Left ventricle myocardium inferior (tissue), 1 donor: ENCODE data around the gene CDCA3. TPM values are rescaled to one million over a fixed set of nuclear protein-coding genes. Genes with fewer than 3 reads are reported as not detected.
A peak's percentile ranks its signal among the peaks of the same experiment; 100 is the strongest.

ENCODE experiments used
- DNase-seq: peaks from one replicate; pipeline ENCODE4 v3.0.0-alpha.2; 2020
- H3K27ac ChIP-seq: fragments of 200-600 bp; replicated peaks from 2 replicates; pipeline ENCODE4 v1.8.0; 2021
- H3K27me3 ChIP-seq: fragments of 200-600 bp; 2 replicates; pipeline ENCODE4 v1.8.0; 2021; ENCODE audit warnings: low read depth
- H3K36me3 ChIP-seq: fragments of 200-600 bp; 2 replicates; pipeline ENCODE4 v1.8.0; 2021
- H3K4me1 ChIP-seq: fragments of 200-600 bp; 2 replicates; pipeline ENCODE4 v1.8.0; 2021
- H3K4me3 ChIP-seq: fragments of 200-600 bp; 2 replicates; pipeline ENCODE4 v1.8.0; 2021; ENCODE audit warnings: mild to moderate bottlenecking, moderate library complexity
- H3K9me3 ChIP-seq: fragments of 200-600 bp; replicated peaks from 2 replicates; pipeline ENCODE4 v1.8.0; 2021
- intact Hi-C: fragments of 100-400 bp; cut with micrococcal nuclease; formaldehyde crosslinking; loops from one replicate; pipeline ENCODE4 v1.11.0; 2022
- total RNA-seq: library from RNA; stranded (reverse); fragmentation: NEBNext Ultra II Directional; extraction: Animal tissue kit (Norgen Biotek cat#: 25700); gene quantifications from one replicate; pipeline ENCODE4 v1.2.1, GENCODE V29; 2021
- TF ChIP-seq, protein P1 (sequence below): fragments of 200-600 bp; IDR thresholded peaks from 2 replicates; pipeline ENCODE4 v1.8.0; 2021; ENCODE audit warnings: antibody characterized with exemption, mild to moderate bottlenecking, borderline replicate concordance
- donor health status: DM: no; HTN: yes; CAD: no; lungs with severe emphysema.

CDCA3 gene
- total RNA-seq, 1 donor from 2014 or later, result 0.55 TPM

DNA sequence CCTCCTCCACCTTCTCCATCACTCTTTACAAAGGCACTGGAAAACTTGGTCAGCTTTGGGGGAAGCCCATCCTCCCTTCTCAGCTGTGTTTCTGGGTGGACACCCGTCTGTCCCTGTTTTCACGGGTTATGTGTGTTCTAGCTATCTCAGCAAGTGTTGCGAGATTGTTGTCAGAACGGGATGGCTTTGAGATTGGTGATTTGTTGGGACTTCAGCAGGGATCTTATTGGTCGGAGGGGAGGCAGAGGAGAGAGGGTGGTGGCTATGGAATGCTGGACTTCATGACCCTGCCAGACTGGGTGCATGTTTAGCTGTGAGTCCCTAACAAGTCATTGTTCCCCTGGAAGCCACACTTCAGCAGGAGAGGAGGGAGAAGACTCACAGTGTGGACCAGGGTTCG lies 3.0 kb upstream of the CDCA3 start:
- TF ChIP-seq, protein P1, sequence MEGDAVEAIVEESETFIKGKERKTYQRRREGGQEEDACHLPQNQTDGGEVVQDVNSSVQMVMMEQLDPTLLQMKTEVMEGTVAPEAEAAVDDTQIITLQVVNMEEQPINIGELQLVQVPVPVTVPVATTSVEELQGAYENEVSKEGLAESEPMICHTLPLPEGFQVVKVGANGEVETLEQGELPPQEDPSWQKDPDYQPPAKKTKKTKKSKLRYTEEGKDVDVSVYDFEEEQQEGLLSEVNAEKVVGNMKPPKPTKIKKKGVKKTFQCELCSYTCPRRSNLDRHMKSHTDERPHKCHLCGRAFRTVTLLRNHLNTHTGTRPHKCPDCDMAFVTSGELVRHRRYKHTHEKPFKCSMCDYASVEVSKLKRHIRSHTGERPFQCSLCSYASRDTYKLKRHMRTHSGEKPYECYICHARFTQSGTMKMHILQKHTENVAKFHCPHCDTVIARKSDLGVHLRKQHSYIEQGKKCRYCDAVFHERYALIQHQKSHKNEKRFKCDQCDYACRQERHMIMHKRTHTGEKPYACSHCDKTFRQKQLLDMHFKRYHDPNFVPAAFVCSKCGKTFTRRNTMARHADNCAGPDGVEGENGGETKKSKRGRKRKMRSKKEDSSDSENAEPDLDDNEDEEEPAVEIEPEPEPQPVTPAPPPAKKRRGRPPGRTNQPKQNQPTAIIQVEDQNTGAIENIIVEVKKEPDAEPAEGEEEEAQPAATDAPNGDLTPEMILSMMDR, result no peak
- intact Hi-C loops, result no loop called here
- H3K4me1 ChIP-seq, result peaks cover 24% of the 10 kb centered on the region
- no peak for DNase-seq
- no peak overlapping the region for H3K4me3 ChIP-seq
- H3K9me3 ChIP-seq, result no peaks in the 10 kb centered on the region
- peaks cover 42% of the 10 kb centered on the region for H3K36me3 ChIP-seq
- no peaks in the 10 kb centered on the region for H3K27me3 ChIP-seq
- no peak overlapping the region for H3K27ac ChIP-seq

GRCh38 chr12:6853626-6854025 lies 2.5 kb upstream of the CDCA3 start:
- DNase-seq, result no peak
- Histone ChIP-seq H3K27me3 (no peaks in the 10 kb centered on the region), H3K36me3 (peaks cover 42% of the 10 kb centered on the region), H3K27ac (peak overlapping the region; percentile 100), H3K4me3 (no peak overlapping the region), H3K4me1 (peaks cover 24% of the 10 kb centered on the region), H3K9me3 (no peaks in the 10 kb centered on the region)
- intact Hi-C loops, result no loop called here
- TF ChIP-seq, protein P1, result no peak

DNA sequence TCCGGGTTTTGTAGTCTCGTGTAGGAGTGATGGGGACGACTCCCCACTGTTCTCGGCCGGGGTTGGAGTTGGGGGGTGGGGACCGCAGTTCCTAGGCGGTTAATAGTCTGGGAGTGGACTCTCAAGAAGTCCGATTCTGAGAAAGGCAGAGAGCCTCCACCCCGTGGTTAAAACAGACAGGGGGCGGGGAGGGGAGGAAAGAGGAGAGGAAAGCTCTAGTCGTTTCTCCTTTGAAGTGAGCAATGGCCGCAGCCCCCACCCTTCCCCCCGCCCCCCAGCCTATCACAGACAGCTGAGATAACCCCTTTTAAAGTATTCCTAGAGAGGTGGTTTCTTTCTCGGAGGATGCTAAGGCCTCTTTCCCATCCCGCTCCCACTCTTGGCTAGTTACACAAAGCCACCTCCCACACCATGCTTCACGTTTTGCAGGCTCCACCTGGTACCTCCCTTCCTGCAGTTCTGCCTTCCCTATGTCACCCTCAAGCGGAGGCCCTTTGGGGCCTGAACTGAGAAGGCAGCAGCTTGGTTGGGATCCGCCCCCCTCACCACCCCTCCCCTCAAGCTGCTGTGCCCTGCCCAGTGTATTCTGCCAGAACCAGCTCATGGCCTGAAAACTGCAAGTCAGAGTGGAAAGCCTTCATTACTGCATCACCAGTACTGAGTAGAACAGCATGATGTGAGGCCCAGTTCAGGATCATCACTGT lies 1.7 kb upstream of the CDCA3 start:
- intact Hi-C loops, result no loop called here
- H3K27ac ChIP-seq, result peak overlapping the region; percentile 100
- no peak for DNase-seq

GRCh38 chr12:6851921-6852650 lies 1.0 kb upstream of the CDCA3 start, which contains the start of gene USP5:
USP5 (plus strand) TSS chr12:6852150; CDS start chr12:6852180, 30 bp downstream.
- Histone ChIP-seq H3K27me3 (no peaks in the 10 kb centered on the region), H3K9me3 (no peaks in the 10 kb centered on the region), H3K27ac (peak within 1 kb of the TSS; percentile 100), H3K4me1 (peaks cover 24% of the 10 kb centered on the region), H3K4me3 (peak within 1 kb of the TSS; percentile 91), H3K36me3 (peaks cover 34% of the 10 kb centered on the region)
- TF ChIP-seq, protein P1, result peak; percentile 31
- intact Hi-C loops, result no loop called here
- DNase-seq, result peak; percentile 99

More for the DNA sequence above, 1.7 kb upstream of the CDCA3 start:
- H3K9me3 ChIP-seq, result no peaks in the 10 kb centered on the region
- peaks cover 24% of the 10 kb centered on the region for H3K4me1 ChIP-seq
- peak overlapping the region; percentile 91 for H3K4me3 ChIP-seq
- H3K27me3 ChIP-seq, result no peaks in the 10 kb centered on the region
- H3K36me3 ChIP-seq, result peaks cover 40% of the 10 kb centered on the region
- TF ChIP-seq, protein P1, result no peak

DNA sequence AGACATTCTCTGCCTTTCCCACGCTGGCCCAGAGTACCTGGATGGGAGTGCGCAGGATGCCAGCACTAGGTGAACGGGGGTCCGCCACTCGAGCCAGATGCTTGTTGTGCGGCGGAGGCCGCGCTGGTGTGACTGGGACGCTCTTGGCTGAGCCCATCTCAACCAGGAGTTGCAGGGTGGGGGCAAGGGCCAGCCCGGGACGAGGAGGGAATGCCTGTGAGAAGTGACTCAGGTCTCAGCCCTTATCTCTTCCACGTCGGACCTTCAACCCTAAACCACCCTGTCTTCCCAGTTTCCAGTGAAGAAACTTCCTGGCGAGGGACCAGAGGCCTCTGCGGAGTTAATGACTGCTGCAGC lies 312 bp downstream of the CDCA3 start:
- H3K9me3 ChIP-seq, result no peaks in the 10 kb centered on the region
- no peak for DNase-seq
- peak overlapping the region; percentile 91 for H3K4me3 ChIP-seq
- intact Hi-C loops, result no loop called here
- peaks cover 33% of the 10 kb centered on the region for H3K36me3 ChIP-seq
- peaks cover 24% of the 10 kb centered on the region for H3K4me1 ChIP-seq
- no peaks in the 10 kb centered on the region for H3K27me3 ChIP-seq
- TF ChIP-seq, protein P1, result no peak
- H3K27ac ChIP-seq, result peak overlapping the region; percentile 100
